NCI-H128 (cell line): ENCODE results near the gene BRD8.

Source experiments
- DNase-seq: peaks from one replicate; lab custom pipeline; 2025; ENCODE audit not compliant: unreplicated experiment; lab: John Stamatoyannopoulos, UW

BRD8 gene

GRCh38 chr5:138105709-138106108 is 72.7 kb downstream of the BRD8 start:
- no peak for DNase-seq

DNA sequence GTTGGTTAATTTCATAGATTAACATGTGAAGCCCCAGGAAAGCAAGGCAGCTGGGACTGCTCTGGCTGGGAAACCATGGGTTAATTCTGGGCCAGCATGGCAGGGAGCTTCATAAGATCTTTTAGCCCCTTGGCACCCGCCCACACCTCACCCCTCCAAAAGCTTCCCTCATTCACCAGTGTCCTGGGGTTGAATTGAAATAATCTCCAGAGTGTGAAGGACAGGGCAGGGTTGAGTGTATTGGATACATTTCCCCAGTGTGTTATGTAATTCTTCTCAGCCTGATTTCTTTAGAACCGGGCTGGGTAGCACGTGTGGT is 75.2 kb downstream of the BRD8 start:
- DNase-seq: no peak

GRCh38 chr5:138102454-138103318 is 75.7 kb downstream of the BRD8 start:
- no peak for DNase-seq

DNA sequence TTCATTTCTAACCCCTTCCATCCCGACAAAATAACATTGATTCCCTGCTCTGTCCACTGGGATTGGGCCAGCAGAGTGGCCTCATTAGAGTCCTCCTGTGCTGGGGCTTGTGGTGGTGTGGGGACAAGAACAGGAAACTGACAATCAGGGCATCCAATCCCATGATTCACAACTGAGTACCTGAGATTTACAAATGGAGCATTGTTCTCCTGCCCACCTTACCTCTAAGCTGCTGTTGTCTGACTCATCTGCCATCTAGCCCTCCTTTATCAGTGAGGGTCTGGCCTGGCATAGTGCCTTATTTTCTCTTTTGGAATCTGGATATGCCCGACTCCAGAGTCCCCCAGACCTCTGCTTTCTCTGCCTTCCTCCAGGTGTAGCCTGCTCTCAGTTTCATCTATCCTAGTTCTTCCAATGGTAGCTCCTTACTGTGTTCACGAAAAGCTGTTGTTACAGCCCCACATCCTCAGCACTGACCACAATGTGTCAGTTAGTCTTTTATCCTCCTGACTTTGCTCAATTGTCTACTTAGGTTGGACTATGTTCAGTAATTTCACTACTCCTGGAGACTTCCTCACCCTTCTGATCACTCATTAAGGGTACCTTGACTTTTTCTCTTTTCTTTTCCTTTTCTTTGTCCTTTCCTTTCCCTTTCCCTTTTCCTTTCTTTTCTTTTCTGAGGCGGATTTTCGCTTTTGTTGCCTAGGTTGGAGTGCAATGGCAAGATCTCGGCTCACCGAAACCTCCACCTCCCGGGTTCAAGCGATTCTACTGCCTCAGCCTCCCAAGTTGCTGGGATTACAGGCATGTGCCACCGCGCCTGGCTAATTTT is 81.2 kb downstream of the BRD8 start:
- no peak for DNase-seq

- DNase-seq: no peak
Measured at GRCh38 chr5:138096363-138096762, 82.1 kb downstream of the BRD8 start.

DNA sequence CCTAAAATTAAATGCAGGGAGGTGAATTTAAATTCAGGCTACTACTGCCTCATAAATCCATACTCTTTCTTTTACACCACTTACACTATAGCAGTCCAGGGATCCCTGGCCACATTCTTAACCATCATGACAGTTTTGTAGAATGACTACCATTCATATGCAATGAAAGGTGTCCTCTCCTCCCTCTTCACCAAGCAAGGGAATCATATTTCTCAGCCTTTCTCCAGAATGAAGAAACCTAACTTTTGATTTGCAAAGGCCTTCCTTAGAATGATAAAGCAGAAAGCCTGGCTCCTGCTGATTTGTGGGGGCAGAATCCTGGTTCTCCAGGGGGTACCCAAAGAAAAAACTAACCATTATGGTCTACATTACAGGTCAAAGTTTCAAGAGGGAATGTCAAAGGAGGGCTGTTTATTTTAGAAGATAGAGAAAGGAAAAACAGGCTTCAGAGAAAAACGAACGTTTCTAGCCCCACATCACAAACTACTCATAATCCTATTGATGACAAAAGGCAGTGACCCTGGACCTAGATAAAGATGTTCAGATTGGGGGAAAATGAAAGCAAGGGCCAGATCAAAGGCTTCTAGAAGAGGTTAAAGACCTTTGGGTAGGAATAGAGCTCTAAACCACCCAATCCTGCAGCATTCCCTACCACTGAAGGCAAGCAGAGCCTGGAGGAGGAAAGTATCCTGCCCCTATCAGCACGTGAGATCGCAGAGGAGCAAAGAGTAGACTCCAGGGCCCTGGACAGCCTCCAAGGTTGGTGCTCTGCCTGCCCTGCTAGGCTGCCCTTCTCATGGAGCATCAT is 83.1 kb downstream of the BRD8 start:
- DNase-seq: no peak

GRCh38 chr5:138093036-138093435 is 85.4 kb downstream of the BRD8 start:
- no peak for DNase-seq

- DNase-seq: no peak
Measured at GRCh38 chr5:138092301-138092700, 86.1 kb downstream of the BRD8 start.

GRCh38 chr5:138091685-138092084 is 86.7 kb downstream of the BRD8 start:
- no peak for DNase-seq
